ENCODE data around the gene PEAR1.

PEAR1 gene

DNA sequence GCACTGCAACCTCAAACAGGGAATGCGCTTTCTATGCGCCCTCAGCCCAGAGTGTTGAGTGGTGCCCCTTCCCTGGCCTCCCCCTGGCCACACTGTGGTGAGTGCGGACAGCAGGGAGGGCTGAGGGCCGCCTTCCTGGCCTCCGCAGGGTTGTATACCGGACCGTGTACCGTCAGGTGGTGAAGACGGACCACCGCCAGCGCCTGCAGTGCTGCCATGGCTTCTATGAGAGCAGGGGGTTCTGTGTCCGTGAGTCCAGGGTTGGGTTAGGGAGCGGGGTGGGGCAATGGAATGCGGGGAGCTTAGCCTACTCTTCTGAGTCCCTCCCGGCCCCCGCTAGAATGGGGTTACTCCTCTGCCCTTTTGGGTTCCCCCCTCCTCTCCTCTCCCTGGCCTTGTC lies 11.7 kb downstream of the PEAR1 start:
- no peak for DNase-seq (ENCODE audit: low spot score)
- no peak for TF ChIP-seq CTCF (IDR thresholded peaks at IDR 0.05)
- Histone ChIP-seq H3K4me3 (no peak overlapping the region), H3K27ac (no peak overlapping the region)

- DNase-seq (ENCODE audit: low spot score), result no peak
- no peak for TF ChIP-seq CTCF (IDR thresholded peaks at IDR 0.05)
- Histone ChIP-seq H3K4me3 (no peak overlapping the region), H3K27ac (no peak overlapping the region)
These were observed 12.1 kb downstream of the PEAR1 start for GRCh38 chr1:156905651-156906050.

DNA sequence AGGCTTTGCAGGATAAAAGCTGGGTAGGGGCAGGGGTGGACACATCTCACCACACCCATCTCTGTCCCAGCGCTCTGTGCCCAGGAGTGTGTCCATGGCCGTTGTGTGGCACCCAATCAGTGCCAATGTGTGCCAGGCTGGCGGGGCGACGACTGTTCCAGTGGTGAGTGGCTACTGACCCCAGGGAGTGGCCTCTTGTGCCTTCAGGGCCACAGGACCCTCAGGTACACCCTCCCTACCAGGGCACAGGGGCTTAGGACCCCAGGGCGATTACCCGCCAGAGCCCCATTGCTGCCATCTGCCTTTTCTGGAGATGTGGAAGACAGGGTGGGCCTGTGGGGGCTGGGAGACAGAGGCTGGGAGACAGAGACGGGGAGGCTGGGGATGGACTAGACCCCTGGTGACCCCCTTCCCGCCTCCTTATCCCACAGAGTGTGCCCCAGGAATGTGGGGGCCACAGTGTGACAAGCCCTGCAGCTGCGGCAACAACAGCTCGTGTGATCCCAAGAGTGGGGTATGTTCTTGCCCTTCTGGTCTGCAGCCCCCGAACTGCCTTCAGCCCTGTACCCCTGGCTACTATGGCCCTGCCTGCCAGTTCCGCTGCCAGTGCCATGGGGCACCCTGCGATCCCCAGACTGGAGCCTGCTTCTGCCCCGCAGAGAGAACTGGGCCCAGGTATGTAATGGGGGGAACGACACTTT lies 12.8 kb downstream of the PEAR1 start:
- TF ChIP-seq CTCF (IDR thresholded peaks at IDR 0.05), result no peak
- Histone ChIP-seq H3K27ac (peak overlapping the region in 1 of 2 donors; percentile 13), H3K4me3 (no peak overlapping the region)
- DNase-seq (ENCODE audit: low spot score), result no peak

DNA sequence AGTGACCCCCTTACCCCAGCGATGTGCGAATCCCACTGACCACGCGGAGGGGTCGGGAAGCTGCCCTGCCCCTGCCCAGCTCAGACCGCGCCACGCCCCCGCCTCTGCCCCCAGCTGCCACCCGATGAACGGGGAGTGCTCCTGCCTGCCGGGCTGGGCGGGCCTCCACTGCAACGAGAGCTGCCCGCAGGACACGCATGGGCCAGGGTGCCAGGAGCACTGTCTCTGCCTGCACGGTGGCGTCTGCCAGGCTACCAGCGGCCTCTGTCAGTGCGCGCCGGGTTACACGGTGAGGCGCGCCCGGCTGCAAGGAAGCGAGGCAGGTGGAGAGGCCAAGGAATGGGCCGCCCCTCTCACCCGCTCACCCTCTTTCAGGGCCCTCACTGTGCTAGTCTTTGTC lies 15.0 kb downstream of the PEAR1 start:
- no peak overlapping the region for H3K27ac ChIP-seq

DNA sequence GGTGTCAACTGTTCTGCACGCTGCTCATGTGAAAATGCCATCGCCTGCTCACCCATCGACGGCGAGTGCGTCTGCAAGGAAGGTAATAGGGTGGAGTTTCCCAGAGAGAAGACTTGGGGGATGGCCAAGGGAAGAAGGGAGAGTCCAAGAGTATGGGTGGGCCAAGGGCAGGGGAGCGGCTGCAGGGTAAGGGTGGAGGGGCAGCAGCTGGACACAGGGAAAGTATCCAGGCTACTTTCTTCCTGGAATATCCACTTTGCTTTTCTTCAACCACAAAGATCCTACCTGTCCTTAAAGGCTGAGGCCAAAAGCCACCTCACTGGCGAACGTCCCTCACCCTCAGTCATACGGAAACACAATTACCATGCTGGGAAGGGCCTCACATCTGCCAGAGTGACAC lies 15.4 kb downstream of the PEAR1 start:
- no peak for TF ChIP-seq CTCF (IDR thresholded peaks at IDR 0.05)

More for the DNA sequence above, 15.0 kb downstream of the PEAR1 start:
- no peak for TF ChIP-seq CTCF (IDR thresholded peaks at IDR 0.05)
- no peak overlapping the region for H3K4me3 ChIP-seq
- DNase-seq (ENCODE audit: low spot score), result no peak

DNA sequence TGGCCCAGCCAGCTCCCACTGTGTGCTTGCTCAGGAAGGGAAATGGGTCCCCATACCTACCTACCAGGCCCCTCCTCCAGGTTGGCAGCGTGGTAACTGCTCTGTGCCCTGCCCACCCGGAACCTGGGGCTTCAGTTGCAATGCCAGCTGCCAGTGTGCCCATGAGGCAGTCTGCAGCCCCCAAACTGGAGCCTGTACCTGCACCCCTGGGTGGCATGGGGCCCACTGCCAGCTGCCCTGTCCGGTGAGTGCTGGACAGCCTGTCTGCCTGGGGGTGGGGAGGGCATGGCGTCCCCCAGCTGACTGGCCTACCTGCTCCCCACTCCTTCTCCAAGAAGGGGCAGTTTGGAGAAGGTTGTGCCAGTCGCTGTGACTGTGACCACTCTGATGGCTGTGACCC lies 16.2 kb downstream of the PEAR1 start:
- no peak overlapping the region for H3K27ac ChIP-seq
- TF ChIP-seq CTCF (IDR thresholded peaks at IDR 0.05), result no peak
- H3K4me3 ChIP-seq, result no peak overlapping the region
- no peak for DNase-seq (ENCODE audit: low spot score)

More for the DNA sequence above, 15.4 kb downstream of the PEAR1 start:
- Histone ChIP-seq H3K27ac (no peak overlapping the region), H3K4me3 (no peak overlapping the region)
- no peak for DNase-seq (ENCODE audit: low spot score)

DNA sequence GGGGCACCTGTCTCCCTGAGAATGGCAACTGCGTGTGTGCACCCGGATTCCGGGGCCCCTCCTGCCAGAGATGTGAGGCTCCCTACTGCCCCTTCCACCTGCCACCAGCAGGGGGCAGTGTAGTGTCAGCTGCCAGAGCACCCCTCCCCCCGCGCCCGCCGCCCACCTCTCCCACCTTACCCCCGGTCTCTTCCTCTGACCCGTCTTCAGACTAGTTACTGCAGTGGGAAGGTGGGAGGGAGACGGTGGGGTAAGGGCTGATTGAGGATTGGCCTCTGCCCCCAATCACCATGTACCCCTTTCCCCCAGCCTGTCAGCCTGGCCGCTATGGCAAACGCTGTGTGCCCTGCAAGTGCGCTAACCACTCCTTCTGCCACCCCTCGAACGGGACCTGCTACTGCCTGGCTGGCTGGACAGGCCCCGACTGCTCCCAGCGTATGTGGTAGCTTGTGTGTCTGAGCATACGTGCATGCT lies 16.8 kb downstream of the PEAR1 start:
- peak; percentile 82 for TF ChIP-seq CTCF (IDR thresholded peaks at IDR 0.05)
- no peak overlapping the region for H3K4me3 ChIP-seq
- no peak for DNase-seq (ENCODE audit: low spot score)
- H3K27ac ChIP-seq, result no peak overlapping the region

Measured in coronary artery (tissue), 2 donors.